Muscle of back (tissue), 11 donors: Measurements from ENCODE around the gene POU2F1. TPM values are rescaled to one million over a fixed set of nuclear protein-coding genes. Genes with fewer than 3 reads are reported as not detected.

ENCODE experiments used
- DNase-seq, 3 donors: peaks; one replicate each; pipeline versions ENCODE4 v3.0.0 to v3.0.0-alpha.2; 2013
- polyA plus RNA-seq, 10 donors: library from polyadenylated mRNA; unstranded; fragments of 120-200 nt; gene quantifications; one replicate each; pipeline ENCODE4 v1.2.1, GENCODE V29; 2013; ENCODE audit not compliant: insufficient read length in 10 of 10

POU2F1 gene
- polyA plus RNA-seq, 10 donors: 4.4 to 9.4 (median 6.4) TPM

GRCh38 chr1:167418391-167418790 lies 197.7 kb downstream of the POU2F1 start:
- DNase-seq: no peak

- DNase-seq: no peak
These were observed 198.6 kb downstream of the POU2F1 start for GRCh38 chr1:167419245-167419644.

GRCh38 chr1:167420510-167420909 lies 199.8 kb downstream of the POU2F1 start:
- no peak for DNase-seq

- no peak for DNase-seq
These were observed 203.3 kb downstream of the POU2F1 start for GRCh38 chr1:167423684-167424619.

- DNase-seq: no peak
These were observed 204.8 kb downstream of the POU2F1 start for GRCh38 chr1:167425482-167425881.

- no peak for DNase-seq
These were observed 206.0 kb downstream of the POU2F1 start for GRCh38 chr1:167426716-167427115.

GRCh38 chr1:167427848-167428247 lies 207.2 kb downstream of the POU2F1 start:
- peak; percentile 28 to 59 (median 34) for DNase-seq

- DNase-seq: peak in 2 of 3 donors; percentile 21 to 48
These were observed 207.7 kb downstream of the POU2F1 start for GRCh38 chr1:167428395-167428794.

GRCh38 chr1:167429612-167430011 lies 208.9 kb downstream of the POU2F1 start:
- no peak for DNase-seq

- no peak for DNase-seq
These were observed 209.6 kb downstream of the POU2F1 start for GRCh38 chr1:167430134-167430848.

- no peak for DNase-seq
These were observed 210.2 kb downstream of the POU2F1 start for GRCh38 chr1:167430849-167431242.

- no peak for DNase-seq
These were observed 210.7 kb downstream of the POU2F1 start for GRCh38 chr1:167431261-167431908.

- DNase-seq: no peak
These were observed 211.4 kb downstream of the POU2F1 start for GRCh38 chr1:167431909-167432650.

- no peak for DNase-seq
These were observed 212.1 kb downstream of the POU2F1 start for GRCh38 chr1:167432780-167433179.

GRCh38 chr1:167433884-167434283 lies 213.2 kb downstream of the POU2F1 start:
- no peak for DNase-seq

- DNase-seq: no peak
These were observed 213.6 kb downstream of the POU2F1 start for GRCh38 chr1:167434306-167434705.

GRCh38 chr1:167435484-167435883 lies 214.8 kb downstream of the POU2F1 start:
- no peak for DNase-seq

GRCh38 chr1:167438171-167439138 lies 217.8 kb downstream of the POU2F1 start:
- no peak for DNase-seq

GRCh38 chr1:167439301-167439988 lies 218.8 kb downstream of the POU2F1 start:
- peak in 2 of 3 donors; percentile 18 to 74 for DNase-seq

GRCh38 chr1:167440345-167440744 lies 219.7 kb downstream of the POU2F1 start:
- DNase-seq: no peak
